Naive thymus-derived CD8-positive, alpha-beta T cell (primary cell): ENCODE measurements around the gene CTNNA1. TPM values are rescaled to one million over a fixed set of nuclear protein-coding genes. Genes with fewer than 3 reads are reported as not detected.

ENCODE experiments used
- ATAC-seq, 2 donors: fragments of 150-1000 bp; cut with Tn5 transposase in 1 of 2; sonication (Bioruptor Pico), chemical (Tn5 transposase) in 1 of 2; 1 replicate in 1 of 2; 2 replicates in 1 of 2; pipeline ENCODE4 v1.10.0; 2021; ENCODE audit warnings: mild to moderate bottlenecking in 2 of 2, moderate library complexity in 2 of 2
- POLR2A ChIA-PET: fragments of 350-600 bp; sonication (Branson Sonifier 250); formaldehyde crosslinking; loops from one replicate; lab custom pipeline; 2021; ENCODE audit warnings: antibody characterized with exemption; lab: Charles Lee
- DNase-seq, 10 donors: peaks; one replicate each; pipeline versions ENCODE4 v3.0.0 to v3.0.0-alpha.2; 2020 to 2022
- H3K27ac Mint-ChIP-seq, 10 donors: one replicate each; pipeline ENCODE4 v1.8.0; 2020 to 2022; ENCODE audit warnings: mild to moderate bottlenecking in 10 of 10, mixed read lengths in 10 of 10, moderate library complexity in 4 of 10, inconsistent platforms in 1 of 10
- H3K27me3 Mint-ChIP-seq, 5 donors: one replicate each; pipeline ENCODE4 v1.8.0; 2021 to 2022; ENCODE audit warnings: mixed read lengths in 5 of 5
- H3K36me3 Mint-ChIP-seq, 3 donors: one replicate each; pipeline ENCODE4 v1.8.0; 2020 to 2022; ENCODE audit warnings: mixed read lengths in 3 of 3, mild to moderate bottlenecking in 2 of 3, inconsistent platforms in 1 of 3
- H3K4me1 Mint-ChIP-seq, 4 donors: one replicate each; pipeline ENCODE4 v1.8.0; 2021 to 2022; ENCODE audit warnings: mixed read lengths in 4 of 4
- H3K4me3 Mint-ChIP-seq, 10 donors: one replicate each; pipeline ENCODE4 v1.8.0; 2020 to 2022; ENCODE audit warnings: mild to moderate bottlenecking in 10 of 10, mixed read lengths in 10 of 10, moderate library complexity in 6 of 10, inconsistent platforms in 1 of 10
- H3K9me3 Mint-ChIP-seq, 9 donors: one replicate each; pipeline ENCODE4 v1.8.0; 2020 to 2022; ENCODE audit warnings: mixed read lengths in 9 of 9, mild to moderate bottlenecking in 3 of 9, inconsistent platforms in 1 of 9, moderate library complexity in 1 of 9
- polyA plus RNA-seq, 3 donors: library from polyadenylated mRNA; unstranded; fragments of 300-500 nt; fragmentation: Illumina TruSeq; gene quantifications; one replicate each; pipeline ENCODE4 v1.2.3, GENCODE V29; 2021
- total RNA-seq, 8 experiments: library from RNA in 2 of 8; stranded (reverse) in 2 of 8; gene quantifications; one replicate each; pipeline ENCODE4 v1.2.3 and lab custom pipeline; 2021 to 2026

Gene CTNNA1
- total and polyA plus RNA-seq, 5 experiments from 2014 or later = 0.34 to 5.7 (median 4.0) TPM; not detected in 1

- ATAC-seq = no peak
- Mint-ChIP-seq H3K9me3 (no peaks in the 10 kb centered on the region), H3K27ac (peak overlapping the region in 2 of 10 donors; percentile 64 to 72), H3K36me3 (peaks cover 0 to 10% (median 0%) of the 10 kb centered on the region in 3 donors), H3K27me3 (no peaks in the 10 kb centered on the region), H3K4me3 (no peak overlapping the region), H3K4me1 (peaks cover 14 to 23% (median 21%) of the 10 kb centered on the region in 4 donors)
- POLR2A ChIA-PET = no interaction called here
- DNase-seq = no peak
Measured at GRCh38 chr5:138954257-138955012, 201.2 kb downstream of the CTNNA1 start.

- ATAC-seq (no peak), DNase-seq (no peak)
- H3K27me3 Mint-ChIP-seq = no peaks in the 10 kb centered on the region
- peaks cover 0 to 6% (median 0%) of the 10 kb centered on the region in 3 donors for H3K36me3 Mint-ChIP-seq
- H3K9me3 Mint-ChIP-seq = no peaks in the 10 kb centered on the region
- H3K4me1 Mint-ChIP-seq = peaks cover 14 to 23% (median 21%) of the 10 kb centered on the region in 4 donors
- H3K27ac Mint-ChIP-seq = peak overlapping the region in 2 of 10 donors; percentile 55 to 72
- no peak overlapping the region for H3K4me3 Mint-ChIP-seq
- POLR2A ChIA-PET = no interaction called here
Measured at GRCh38 chr5:138955013-138955660, 201.9 kb downstream of the CTNNA1 start.

GRCh38 chr5:138955671-138956295 lies 202.6 kb downstream of the CTNNA1 start:
- peaks cover 0 to 6% (median 0%) of the 10 kb centered on the region in 3 donors for H3K36me3 Mint-ChIP-seq
- H3K9me3 Mint-ChIP-seq = no peaks in the 10 kb centered on the region
- no peak overlapping the region for H3K4me3 Mint-ChIP-seq
- ATAC-seq (no peak), DNase-seq (no peak)
- POLR2A ChIA-PET = no interaction called here
- H3K27ac Mint-ChIP-seq = peak overlapping the region in 1 of 10 donors; percentile 37
- H3K27me3 Mint-ChIP-seq = no peaks in the 10 kb centered on the region
- H3K4me1 Mint-ChIP-seq = peaks cover 14 to 23% (median 21%) of the 10 kb centered on the region in 4 donors

GRCh38 chr5:138956801-138957200 lies 203.6 kb downstream of the CTNNA1 start:
- H3K27ac Mint-ChIP-seq = no peak overlapping the region
- H3K9me3 Mint-ChIP-seq = no peaks in the 10 kb centered on the region

GRCh38 chr5:138960145-138960692 lies 207.0 kb downstream of the CTNNA1 start:
- Mint-ChIP-seq H3K27me3 (no peaks in the 10 kb centered on the region), H3K36me3 (peaks cover 0 to 6% (median 0%) of the 10 kb centered on the region in 3 donors), H3K4me1 (no peaks in the 10 kb centered on the region), H3K27ac (peak overlapping the region in 1 of 10 donors; percentile 26), H3K4me3 (no peak overlapping the region), H3K9me3 (no peaks in the 10 kb centered on the region)
- DNase-seq = no peak
- no peak for ATAC-seq
- POLR2A ChIA-PET = no interaction called here

More at GRCh38 chr5:138956801-138957200, 203.6 kb downstream of the CTNNA1 start:
- ATAC-seq (no peak), DNase-seq (no peak)
- Mint-ChIP-seq H3K4me1 (peaks cover 14 to 23% (median 21%) of the 10 kb centered on the region in 4 donors), H3K27me3 (no peaks in the 10 kb centered on the region), H3K36me3 (peaks cover 0 to 6% (median 0%) of the 10 kb centered on the region in 3 donors), H3K4me3 (no peak overlapping the region)
- POLR2A ChIA-PET = interaction anchor here (0.7 kb wide), 1 partner anchor 19 kb away, joined by 3 read pairs; no protein-coding TSS in a partner anchor

GRCh38 chr5:138961221-138961620 lies 208.0 kb downstream of the CTNNA1 start:
- DNase-seq (no peak), ATAC-seq (no peak)
- no peaks in the 10 kb centered on the region for H3K9me3 Mint-ChIP-seq
- H3K36me3 Mint-ChIP-seq = no peaks in the 10 kb centered on the region
- H3K27ac Mint-ChIP-seq = peak overlapping the region in 1 of 10 donors; percentile 41
- no peaks in the 10 kb centered on the region for H3K27me3 Mint-ChIP-seq
- POLR2A ChIA-PET = no interaction called here
- H3K4me3 Mint-ChIP-seq = no peak overlapping the region
- no peaks in the 10 kb centered on the region for H3K4me1 Mint-ChIP-seq

- H3K4me1 Mint-ChIP-seq = no peaks in the 10 kb centered on the region
- POLR2A ChIA-PET = no interaction called here
- H3K4me3 Mint-ChIP-seq = no peak overlapping the region
- ATAC-seq (no peak), DNase-seq (no peak)
- peak overlapping the region in 1 of 10 donors; percentile 41 for H3K27ac Mint-ChIP-seq
- H3K9me3 Mint-ChIP-seq = no peaks in the 10 kb centered on the region
- H3K27me3 Mint-ChIP-seq = no peaks in the 10 kb centered on the region
- H3K36me3 Mint-ChIP-seq = no peaks in the 10 kb centered on the region
Measured at GRCh38 chr5:138961729-138962128, 208.5 kb downstream of the CTNNA1 start.

GRCh38 chr5:138962614-138963370 lies 209.6 kb downstream of the CTNNA1 start:
- H3K27ac Mint-ChIP-seq = peak overlapping the region in 1 of 10 donors; percentile 27
- DNase-seq = no peak
- H3K27me3 Mint-ChIP-seq = no peaks in the 10 kb centered on the region
- H3K36me3 Mint-ChIP-seq = no peaks in the 10 kb centered on the region
- POLR2A ChIA-PET = no interaction called here
- no peak overlapping the region for H3K4me3 Mint-ChIP-seq
- ATAC-seq = no peak
- H3K4me1 Mint-ChIP-seq = no peaks in the 10 kb centered on the region
- H3K9me3 Mint-ChIP-seq = no peaks in the 10 kb centered on the region

- POLR2A ChIA-PET = no interaction called here
- Mint-ChIP-seq H3K9me3 (no peaks in the 10 kb centered on the region), H3K27ac (no peak overlapping the region), H3K4me3 (no peak overlapping the region), H3K27me3 (no peaks in the 10 kb centered on the region), H3K36me3 (no peaks in the 10 kb centered on the region), H3K4me1 (no peaks in the 10 kb centered on the region)
- ATAC-seq = no peak
- DNase-seq = no peak
Measured at GRCh38 chr5:138963763-138964371, 210.6 kb downstream of the CTNNA1 start.

- H3K4me1 Mint-ChIP-seq = peaks cover 0 to 2% (median 0%) of the 10 kb centered on the region in 4 donors
- POLR2A ChIA-PET = no interaction called here
- no peak overlapping the region for H3K4me3 Mint-ChIP-seq
- H3K27ac Mint-ChIP-seq = no peak overlapping the region
- no peaks in the 10 kb centered on the region for H3K9me3 Mint-ChIP-seq
- DNase-seq (no peak), ATAC-seq (no peak)
- no peaks in the 10 kb centered on the region for H3K36me3 Mint-ChIP-seq
- no peaks in the 10 kb centered on the region for H3K27me3 Mint-ChIP-seq
Measured at GRCh38 chr5:138964647-138965201, 211.5 kb downstream of the CTNNA1 start.

- H3K4me3 Mint-ChIP-seq = no peak overlapping the region
- POLR2A ChIA-PET = no interaction called here
Measured at GRCh38 chr5:138965626-138966025, 212.4 kb downstream of the CTNNA1 start.

More at GRCh38 chr5:138965626-138966025, 212.4 kb downstream of the CTNNA1 start:
- Mint-ChIP-seq H3K27ac (no peak overlapping the region), H3K9me3 (no peaks in the 10 kb centered on the region), H3K36me3 (no peaks in the 10 kb centered on the region), H3K27me3 (no peaks in the 10 kb centered on the region), H3K4me1 (peaks cover 0 to 2% (median under 1%) of the 10 kb centered on the region in 4 donors)
- DNase-seq (no peak), ATAC-seq (no peak)
